Measurements from ENCODE around the gene EIF2AK2. TPM values are rescaled to one million over a fixed set of nuclear protein-coding genes. Genes with fewer than 3 reads are reported as not detected.

Gene EIF2AK2
- total and polyA plus RNA-seq, 3 donors from 2014 or later: 8.5 to 23.7 (median 15.7) TPM

GRCh38 chr2:37125416-37125815 lies 31.4 kb downstream of the EIF2AK2 start:
- intact Hi-C loops (cut with DNase I; ENCODE audit: low total_unique reads): no loop called here
- H3K36me3 ChIP-seq (ENCODE audit: low read depth, missing control alignments): no peaks in the 10 kb centered on the region

GRCh38 chr2:37119157-37119556 lies 37.6 kb downstream of the EIF2AK2 start:
- Histone ChIP-seq H3K9me3 (no peaks in the 10 kb centered on the region), H3K27ac (no peak overlapping the region), H3K36me3 (ENCODE audit: low read depth, missing control alignments) (no peaks in the 10 kb centered on the region), H3K27me3 (no peaks in the 10 kb centered on the region), H3K4me3 (no peak overlapping the region), H3K4me1 (no peaks in the 10 kb centered on the region)
- intact Hi-C loops (cut with DNase I; ENCODE audit: low total_unique reads): no loop called here
- TF ChIP-seq CTCF (IDR thresholded peaks at IDR 0.05): no peak
- no peak for TF ChIP-seq POLR2A (IDR thresholded peaks at IDR 0.05)
- no peak for DNase-seq
- 87 to 94% methylated on average over 5 of the region's 5 CpGs for WGBS, 2 donors

More at GRCh38 chr2:37125416-37125815, 31.4 kb downstream of the EIF2AK2 start:
- Histone ChIP-seq H3K9me3 (no peaks in the 10 kb centered on the region), H3K4me1 (no peaks in the 10 kb centered on the region), H3K27me3 (no peaks in the 10 kb centered on the region), H3K4me3 (no peak overlapping the region), H3K27ac (no peak overlapping the region)
- DNase-seq: no peak
- no peak for TF ChIP-seq POLR2A (IDR thresholded peaks at IDR 0.05)
- TF ChIP-seq CTCF (IDR thresholded peaks at IDR 0.05): no peak
- WGBS, 2 donors: 90 to 100% methylated on average over 2 of the region's 2 CpGs

GRCh38 chr2:37117566-37117965 lies 39.2 kb downstream of the EIF2AK2 start:
- Histone ChIP-seq H3K4me1 (no peaks in the 10 kb centered on the region), H3K36me3 (ENCODE audit: low read depth, missing control alignments) (no peaks in the 10 kb centered on the region), H3K27me3 (no peaks in the 10 kb centered on the region), H3K9me3 (no peaks in the 10 kb centered on the region), H3K4me3 (no peak overlapping the region), H3K27ac (no peak overlapping the region)
- 94 to 100% methylated on average over 1 of the region's 1 CpG for WGBS, 2 donors
- intact Hi-C loops (cut with DNase I; ENCODE audit: low total_unique reads): no loop called here
- no peak for DNase-seq
- TF ChIP-seq CTCF (IDR thresholded peaks at IDR 0.05) (no peak), POLR2A (IDR thresholded peaks at IDR 0.05) (no peak)

GRCh38 chr2:37111958-37112357 lies 44.8 kb downstream of the EIF2AK2 start:
- 69 to 96% methylated on average over 2 of the region's 2 CpGs for WGBS, 2 donors
- Histone ChIP-seq H3K4me1 (no peaks in the 10 kb centered on the region), H3K27me3 (no peaks in the 10 kb centered on the region), H3K9me3 (no peaks in the 10 kb centered on the region), H3K27ac (no peak overlapping the region), H3K4me3 (no peak overlapping the region), H3K36me3 (ENCODE audit: low read depth, missing control alignments) (no peaks in the 10 kb centered on the region)
- DNase-seq: no peak
- intact Hi-C loops (cut with DNase I; ENCODE audit: low total_unique reads): no loop called here
- TF ChIP-seq CTCF (IDR thresholded peaks at IDR 0.05) (no peak), POLR2A (IDR thresholded peaks at IDR 0.05) (no peak)
